ENCODE measurements around the gene DNHD1.

DNHD1 gene

DNA sequence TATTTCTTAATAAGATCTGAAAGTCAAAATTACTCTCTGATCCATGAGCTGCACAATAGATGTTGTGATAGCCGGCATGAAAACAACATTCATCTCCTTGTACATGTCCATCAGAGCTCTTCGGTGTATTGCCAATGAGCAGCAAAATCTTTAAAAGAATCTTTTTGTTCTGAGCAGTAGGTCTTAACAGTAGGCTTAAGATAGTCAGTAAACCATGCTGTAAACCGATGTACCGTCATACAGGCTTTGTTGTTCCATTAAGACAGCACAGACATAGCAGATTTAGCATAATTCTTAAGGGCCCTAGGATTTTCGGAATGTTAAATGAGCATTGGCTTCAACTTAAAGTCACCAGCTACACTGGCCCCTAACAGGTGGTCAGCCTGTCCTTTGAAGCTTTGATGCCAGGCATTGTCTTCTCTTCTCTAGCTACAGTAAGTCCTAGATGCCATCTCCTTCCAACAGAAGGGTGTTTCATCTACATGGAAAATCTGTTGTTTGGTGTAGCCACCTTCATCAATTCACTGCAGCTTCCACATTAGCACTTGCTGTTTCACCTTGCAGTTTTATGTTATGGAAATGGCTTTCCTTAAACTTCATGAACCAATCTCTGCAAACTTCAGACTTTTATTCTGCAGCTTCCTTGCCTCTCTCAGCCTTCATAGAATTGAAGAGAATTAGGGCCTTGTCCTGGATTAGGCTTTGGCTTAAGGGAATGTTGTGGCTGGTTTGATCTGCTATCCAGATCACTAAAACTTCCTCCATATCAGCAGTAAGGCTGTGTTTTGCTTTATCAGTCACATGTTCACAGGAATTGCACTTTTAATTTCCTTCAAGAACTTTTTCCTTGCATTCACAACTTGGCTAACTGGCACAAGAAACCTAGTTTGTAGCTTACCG is 78.0 kb downstream of the DNHD1 start:
- ATAC-seq: no peak
- Mint-ChIP-seq H3K36me3 (peaks cover 47% of the 10 kb centered on the region), H3K4me3 (no peak overlapping the region), H3K27me3 (no peaks in the 10 kb centered on the region), H3K27ac (no peak overlapping the region), H3K9me3 (no peaks in the 10 kb centered on the region), H3K4me1 (peaks cover 6% of the 10 kb centered on the region)

- Mint-ChIP-seq H3K27ac (no peak overlapping the region), H3K4me3 (no peak overlapping the region), H3K9me3 (no peaks in the 10 kb centered on the region), H3K27me3 (no peaks in the 10 kb centered on the region), H3K36me3 (peaks cover 51% of the 10 kb centered on the region), H3K4me1 (peaks cover 6% of the 10 kb centered on the region)
- no peak for ATAC-seq
Observed at GRCh38 chr11:6576471-6577373, 79.6 kb downstream of the DNHD1 start.

- ATAC-seq: no peak
- Mint-ChIP-seq H3K9me3 (peaks cover 7% of the 10 kb centered on the region), H3K27me3 (no peaks in the 10 kb centered on the region), H3K36me3 (peaks cover 52% of the 10 kb centered on the region), H3K4me3 (no peak overlapping the region), H3K4me1 (peaks cover 12% of the 10 kb centered on the region), H3K27ac (no peak overlapping the region)
Observed at GRCh38 chr11:6578134-6578533, 81.1 kb downstream of the DNHD1 start.

DNA sequence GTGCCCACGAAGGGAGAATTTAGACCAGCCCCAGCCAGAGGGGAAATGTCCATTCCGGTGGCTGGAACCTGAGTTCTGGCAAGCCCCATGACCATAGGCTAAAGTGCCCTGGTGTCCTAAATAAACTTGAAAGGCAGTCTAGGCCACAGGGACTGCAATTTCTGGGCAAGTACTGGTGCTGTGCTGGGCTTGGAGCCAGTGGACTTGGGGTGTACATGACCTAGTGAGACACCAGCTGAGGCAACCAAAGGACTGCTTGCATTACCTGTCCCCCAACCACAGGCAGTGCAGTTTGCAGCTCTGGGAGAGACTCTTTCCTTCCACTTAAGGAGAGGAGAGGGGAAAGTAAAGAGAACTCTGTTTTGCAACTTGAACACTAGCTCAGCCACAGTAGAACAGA is 82.6 kb downstream of the DNHD1 start:
- Mint-ChIP-seq H3K4me1 (peaks cover 12% of the 10 kb centered on the region), H3K9me3 (peaks cover 15% of the 10 kb centered on the region), H3K4me3 (no peak overlapping the region), H3K36me3 (peaks cover 61% of the 10 kb centered on the region), H3K27ac (no peak overlapping the region), H3K27me3 (no peaks in the 10 kb centered on the region)
- ATAC-seq: no peak

DNA sequence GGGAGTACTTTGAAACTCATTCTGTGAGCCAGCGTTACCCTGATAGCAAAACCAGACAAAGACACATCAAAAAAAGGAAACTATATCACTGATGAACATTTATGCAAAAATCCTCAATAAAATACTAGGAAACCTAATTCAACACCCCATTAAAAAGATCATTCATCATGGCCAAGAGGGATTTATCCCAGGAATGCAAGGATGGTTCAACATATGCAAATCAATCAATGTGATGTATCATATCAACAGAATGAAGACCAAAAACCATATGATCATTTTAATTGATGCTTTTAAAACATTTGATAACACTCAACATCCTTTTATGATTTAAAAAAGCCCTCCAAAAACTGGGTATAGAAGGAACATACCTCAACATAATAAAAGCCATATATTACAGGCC is 86.5 kb downstream of the DNHD1 start:
- Mint-ChIP-seq H3K4me1 (peaks cover 6% of the 10 kb centered on the region), H3K27me3 (no peaks in the 10 kb centered on the region), H3K36me3 (peaks cover 82% of the 10 kb centered on the region), H3K9me3 (peaks cover 16% of the 10 kb centered on the region), H3K4me3 (no peak overlapping the region), H3K27ac (no peak overlapping the region)
- no peak for ATAC-seq

DNA sequence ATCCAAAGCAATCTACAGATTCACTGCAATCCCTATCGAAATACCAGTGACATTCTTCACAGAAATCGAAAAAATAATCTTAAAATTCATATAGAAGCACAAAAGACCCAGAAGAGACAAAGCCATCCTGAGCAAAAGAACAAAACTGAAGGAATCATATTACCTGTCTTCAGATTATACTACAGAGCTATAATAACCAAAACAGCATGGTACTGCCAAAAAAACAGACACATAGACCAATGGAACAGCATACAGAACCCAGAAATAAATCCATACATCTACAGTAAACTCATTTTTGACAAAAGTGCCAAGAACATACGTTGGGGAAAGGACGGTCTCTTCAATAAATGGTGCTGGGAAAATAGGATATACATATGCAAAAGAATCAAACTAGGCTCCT is 87.4 kb downstream of the DNHD1 start:
- Mint-ChIP-seq H3K4me1 (peaks cover 5% of the 10 kb centered on the region), H3K27ac (no peak overlapping the region), H3K36me3 (peaks cover 81% of the 10 kb centered on the region), H3K9me3 (peaks cover 16% of the 10 kb centered on the region), H3K4me3 (no peak overlapping the region), H3K27me3 (no peaks in the 10 kb centered on the region)
- no peak for ATAC-seq

- H3K27me3 Mint-ChIP-seq: no peaks in the 10 kb centered on the region
- no peak overlapping the region for H3K4me3 Mint-ChIP-seq
- ATAC-seq: no peak
- H3K9me3 Mint-ChIP-seq: peaks cover 16% of the 10 kb centered on the region
- H3K27ac Mint-ChIP-seq: no peak overlapping the region
- H3K36me3 Mint-ChIP-seq: peaks cover 75% of the 10 kb centered on the region
- H3K4me1 Mint-ChIP-seq: peaks cover 5% of the 10 kb centered on the region
Observed at GRCh38 chr11:6586434-6587359, 89.6 kb downstream of the DNHD1 start.

- Mint-ChIP-seq H3K27me3 (no peaks in the 10 kb centered on the region), H3K36me3 (peaks cover 75% of the 10 kb centered on the region), H3K4me1 (no peaks in the 10 kb centered on the region), H3K27ac (no peak overlapping the region), H3K4me3 (no peak overlapping the region), H3K9me3 (peaks cover 13% of the 10 kb centered on the region)
- no peak for ATAC-seq
Observed at GRCh38 chr11:6587360-6587953, 90.4 kb downstream of the DNHD1 start.

DNA sequence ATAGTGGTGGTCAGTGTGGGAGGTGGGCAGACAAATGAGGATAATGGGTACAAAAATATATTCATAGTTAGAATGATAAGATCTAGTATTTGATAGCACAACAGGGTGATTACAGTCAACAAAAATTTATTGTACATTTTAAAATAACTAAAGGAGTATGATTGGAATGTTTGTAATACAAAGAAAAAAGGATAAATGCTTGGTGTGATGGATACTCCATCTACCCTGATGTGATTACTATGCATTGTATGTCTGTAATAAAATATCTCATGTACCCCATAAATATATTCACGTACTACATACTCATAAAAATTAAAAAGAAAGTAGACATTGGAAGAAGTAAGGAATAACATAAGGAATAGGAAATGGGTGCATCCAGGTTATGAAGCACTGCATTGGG is 90.9 kb downstream of the DNHD1 start:
- Mint-ChIP-seq H3K4me1 (no peaks in the 10 kb centered on the region), H3K27me3 (no peaks in the 10 kb centered on the region), H3K4me3 (no peak overlapping the region), H3K9me3 (peaks cover 10% of the 10 kb centered on the region), H3K36me3 (peaks cover 72% of the 10 kb centered on the region), H3K27ac (no peak overlapping the region)
- no peak for ATAC-seq

- no peak overlapping the region for H3K27ac Mint-ChIP-seq
- H3K4me3 Mint-ChIP-seq: no peak overlapping the region
- H3K27me3 Mint-ChIP-seq: no peaks in the 10 kb centered on the region
- ATAC-seq: no peak
- no peaks in the 10 kb centered on the region for H3K9me3 Mint-ChIP-seq
- peaks cover 69% of the 10 kb centered on the region for H3K36me3 Mint-ChIP-seq
- peaks cover 15% of the 10 kb centered on the region for H3K4me1 Mint-ChIP-seq
Observed at GRCh38 chr11:6594142-6594768, 97.2 kb downstream of the DNHD1 start.

- Mint-ChIP-seq H3K27me3 (no peaks in the 10 kb centered on the region), H3K36me3 (peaks cover 67% of the 10 kb centered on the region), H3K9me3 (no peaks in the 10 kb centered on the region), H3K4me1 (peaks cover 18% of the 10 kb centered on the region), H3K27ac (no peak overlapping the region), H3K4me3 (no peak overlapping the region)
- no peak for ATAC-seq
Observed at GRCh38 chr11:6596239-6596877, 99.3 kb downstream of the DNHD1 start.

GRCh38 chr11:6598555-6598954 is 101.5 kb downstream of the DNHD1 start:
- H3K9me3 Mint-ChIP-seq: no peaks in the 10 kb centered on the region
- H3K27me3 Mint-ChIP-seq: no peaks in the 10 kb centered on the region
- no peak for ATAC-seq
- H3K27ac Mint-ChIP-seq: no peak overlapping the region
- no peak overlapping the region for H3K4me3 Mint-ChIP-seq
- peaks cover 18% of the 10 kb centered on the region for H3K4me1 Mint-ChIP-seq
- peaks cover 58% of the 10 kb centered on the region for H3K36me3 Mint-ChIP-seq

GRCh38 chr11:6599449-6599848 is 102.4 kb downstream of the DNHD1 start:
- peaks cover 49% of the 10 kb centered on the region for H3K36me3 Mint-ChIP-seq
- H3K4me3 Mint-ChIP-seq: no peak overlapping the region
- H3K4me1 Mint-ChIP-seq: peaks cover 14% of the 10 kb centered on the region
- no peaks in the 10 kb centered on the region for H3K9me3 Mint-ChIP-seq
- H3K27me3 Mint-ChIP-seq: no peaks in the 10 kb centered on the region
- no peak overlapping the region for H3K27ac Mint-ChIP-seq
- ATAC-seq: no peak
